Astrocyte (in vitro differentiated cells and primary cell): ENCODE measurements around the gene AQP2. TPM values are rescaled to one million over a fixed set of nuclear protein-coding genes. Genes with fewer than 3 reads are reported as not detected.

ENCODE experiments used
- DNase-seq: peaks from one replicate; pipeline ENCODE4 v3.0.0-alpha.2; 2010; ENCODE audit warnings: low read depth
- FAIRE-seq: peaks from 2 replicates; lab custom pipeline; 2011; peaks lifted over from hg19 to GRCh38; lab: Jason Lieb, UNC
- H2AFZ ChIP-seq: 2 replicates; pipeline ENCODE4 v1.6.0; 2012; ENCODE audit warnings: low read depth, low read length, inconsistent platforms
- H3K27ac ChIP-seq: 2 replicates; pipeline ENCODE4 v1.5.1; 2011; ENCODE audit warnings: low read depth, low read length, inconsistent platforms
- H3K27me3 ChIP-seq: 2 replicates; pipeline ENCODE4 v1.6.0; 2011; ENCODE audit warnings: low read length, inconsistent platforms; ENCODE audit not compliant: insufficient read depth
- H3K36me3 ChIP-seq: 2 replicates; pipeline ENCODE4 v1.5.1; 2011; ENCODE audit warnings: low read length, inconsistent platforms; ENCODE audit not compliant: insufficient read depth
- H3K4me1 ChIP-seq: 2 replicates; pipeline ENCODE4 v1.5.1; 2011; ENCODE audit warnings: low read length, inconsistent platforms; ENCODE audit not compliant: insufficient read depth
- H3K4me2 ChIP-seq: 2 replicates; pipeline ENCODE4 v1.6.0; 2012; ENCODE audit warnings: low read length, inconsistent platforms
- H3K4me3 ChIP-seq: 2 replicates; pipeline ENCODE4 v1.5.1; 2011; ENCODE audit warnings: low read depth, mild to moderate bottlenecking, low read length, inconsistent platforms; ENCODE audit not compliant: insufficient read depth
- H3K79me2 ChIP-seq: 2 replicates; pipeline ENCODE4 v1.6.0; 2012; ENCODE audit warnings: mild to moderate bottlenecking, low read length, inconsistent platforms; ENCODE audit not compliant: insufficient read depth
- H3K9ac ChIP-seq: 2 replicates; pipeline ENCODE4 v1.6.0; 2012; ENCODE audit warnings: mild to moderate bottlenecking, low read length, inconsistent platforms
- H3K9me3 ChIP-seq: 2 replicates; pipeline ENCODE4 v1.5.1; 2012; ENCODE audit warnings: low read depth, mild to moderate bottlenecking, low read length, inconsistent platforms; ENCODE audit not compliant: insufficient read depth
- H4K20me1 ChIP-seq: 2 replicates; pipeline ENCODE4 v1.6.0; 2012; ENCODE audit warnings: low read length, inconsistent platforms; ENCODE audit not compliant: insufficient read depth
- H3K27ac Mint-ChIP-seq: one replicate; pipeline ENCODE4 v1.8.0; 2021; ENCODE audit warnings: mild to moderate bottlenecking, mixed read lengths; ENCODE audit not compliant: unreplicated experiment
- H3K27me3 Mint-ChIP-seq: one replicate; pipeline ENCODE4 v1.8.0; 2021; ENCODE audit warnings: low read depth, mixed read lengths; ENCODE audit not compliant: unreplicated experiment
- H3K36me3 Mint-ChIP-seq: one replicate; pipeline ENCODE4 v1.8.0; 2021; ENCODE audit warnings: low read depth, mixed read lengths; ENCODE audit not compliant: unreplicated experiment
- H3K4me1 Mint-ChIP-seq: one replicate; pipeline ENCODE4 v1.8.0; 2021; ENCODE audit warnings: low read depth, mixed read lengths; ENCODE audit not compliant: unreplicated experiment
- H3K4me3 Mint-ChIP-seq: one replicate; pipeline ENCODE4 v1.8.0; 2021; ENCODE audit warnings: mild to moderate bottlenecking, moderate library complexity, mixed read lengths; ENCODE audit not compliant: unreplicated experiment
- H3K9me3 Mint-ChIP-seq: one replicate; pipeline ENCODE4 v1.8.0; 2021; ENCODE audit warnings: mild to moderate bottlenecking, mixed read lengths; ENCODE audit not compliant: unreplicated experiment
- CTCF ChIP-seq: IDR thresholded peaks from 2 replicates; pipeline ENCODE4 v1.5.1; 2011; ENCODE audit warnings: low read depth, mild to moderate bottlenecking, inconsistent platforms, low read length, moderate library complexity; ENCODE audit not compliant: insufficient read depth
- EZH2 ChIP-seq: IDR thresholded peaks from 2 replicates; pipeline ENCODE4 v1.6.1; 2012; ENCODE audit warnings: mild to moderate bottlenecking, low read length, inconsistent platforms; ENCODE audit not compliant: insufficient read depth
- total RNA-seq: library from RNA; stranded (reverse); gene quantifications from 2 replicates; pipeline ENCODE4 v1.2.1, GENCODE V29; 2021

The AQP2 gene
- total RNA-seq, 1 donor from 2014 or later = not detected

GRCh38 chr12:49980501-49981349 is 30.2 kb downstream of the AQP2 start:
- Histone ChIP-seq H3K4me2 (no peak overlapping the region), H3K27me3 (no peaks in the 10 kb centered on the region), H3K9ac (no peak overlapping the region), H4K20me1 (no peaks in the 10 kb centered on the region), H3K27ac (no peak overlapping the region), H2AFZ (no peak overlapping the region), H3K79me2 (no peaks in the 10 kb centered on the region), H3K36me3 (no peaks in the 10 kb centered on the region), H3K4me3 (no peak overlapping the region), H3K9me3 (no peaks in the 10 kb centered on the region), H3K4me1 (peaks cover 14% of the 10 kb centered on the region)
- DNase-seq = no peak
- no peak overlapping the region for H3K27ac Mint-ChIP-seq
- TF ChIP-seq CTCF (no peak), EZH2 (no peak)
- H3K36me3 Mint-ChIP-seq = no peaks in the 10 kb centered on the region
- no peaks in the 10 kb centered on the region for H3K9me3 Mint-ChIP-seq
- no peak overlapping the region for H3K4me3 Mint-ChIP-seq
- peaks cover 30% of the 10 kb centered on the region for H3K4me1 Mint-ChIP-seq
- FAIRE-seq = no peak
- H3K27me3 Mint-ChIP-seq = peaks cover 11% of the 10 kb centered on the region

- Mint-ChIP-seq H3K4me3 (no peak overlapping the region), H3K9me3 (no peaks in the 10 kb centered on the region), H3K27me3 (peaks cover 7% of the 10 kb centered on the region), H3K36me3 (no peaks in the 10 kb centered on the region), H3K4me1 (peaks cover 34% of the 10 kb centered on the region), H3K27ac (no peak overlapping the region)
- Histone ChIP-seq H3K4me2 (no peak overlapping the region), H4K20me1 (no peaks in the 10 kb centered on the region), H3K4me1 (peaks cover 14% of the 10 kb centered on the region), H3K79me2 (no peaks in the 10 kb centered on the region), H2AFZ (no peak overlapping the region), H3K27me3 (no peaks in the 10 kb centered on the region), H3K4me3 (no peak overlapping the region), H3K9me3 (no peaks in the 10 kb centered on the region), H3K9ac (no peak overlapping the region), H3K27ac (no peak overlapping the region), H3K36me3 (no peaks in the 10 kb centered on the region)
- DNase-seq (no peak), FAIRE-seq (no peak)
- TF ChIP-seq CTCF (no peak), EZH2 (no peak)
Observed at GRCh38 chr12:49982246-49983087, 31.9 kb downstream of the AQP2 start.
